K562 (cell line): ENCODE results near the gene TRIO. TPM values are rescaled to one million over a fixed set of nuclear protein-coding genes. Genes with fewer than 3 reads are reported as not detected.

Source experiments
- ATAC-seq: fragments of 200-7000 bp; cut with Tn5 transposase; 3 replicates; pipeline ENCODE4 v1.9.1; 2020; ENCODE audit warnings: moderate library complexity
- BruUV-seq: library from RNA; stranded (reverse); fragments of 400-500 nt; replicated peaks from 2 replicates; lab custom pipeline; 2021; lab: Mats Ljungman, UMichigan
- CTCF ChIA-PET: fragments of 300-600 bp; formaldehyde crosslinking; extraction: SDS; loops from one replicate; lab custom pipeline; 2021; ENCODE audit warnings: low intra/inter-chr PET ratio; lab: Yijun Ruan, JAX
- POLR2A ChIA-PET: fragments of 300-600, 350-650 bp; sonication (Branson Sonifier 250); formaldehyde crosslinking; extraction: SDS; loops from one replicate; lab custom pipeline; 2021; ENCODE audit warnings: antibody characterized with exemption, inconsistent platforms; lab: Yijun Ruan, JAX
- DNase-seq, 4 experiments: peaks; one replicate each; pipeline versions ENCODE4 v3.0.0 to v3.0.0-alpha.2; 2011 to 2018; ENCODE audit warnings: low spot score in 3 of 4, mixed read lengths in 3 of 4; ENCODE audit errors: extremely low read depth in 1 of 4
- FAIRE-seq: peaks from 2 replicates; lab custom pipeline; 2011; peaks lifted over from hg19 to GRCh38; lab: Jason Lieb, UNC
- H2AFZ ChIP-seq: 2 replicates; pipeline ENCODE4 v1.6.0; 2011; ENCODE audit warnings: low read depth, low read length, control low read depth, inconsistent platforms
- H3K27ac ChIP-seq: fragments of 200-600 bp; 3 replicates; pipeline ENCODE4 v1.8.0; 2011; ENCODE audit warnings: low read depth, mild to moderate bottlenecking, control low read depth, inconsistent platforms, low read length, moderate library complexity, mixed read lengths; ENCODE audit errors: extremely low read depth
- H3K27me3 ChIP-seq, 2 experiments: fragments of 300-600 bp in 1 of 2; 2 replicates in 1 of 2; 3 replicates in 1 of 2; pipeline versions ENCODE4 v1.6.0 to v1.8.0; 2011; ENCODE audit warnings: inconsistent platforms in 2 of 2, low read length in 2 of 2, mild to moderate bottlenecking in 1 of 2, mixed read lengths in 1 of 2, moderate library complexity in 1 of 2; ENCODE audit not compliant: control insufficient read depth in 2 of 2, insufficient read depth in 2 of 2
- H3K36me3 ChIP-seq: fragments of 300-600 bp; 3 replicates; pipeline ENCODE4 v1.8.0; 2011; ENCODE audit warnings: mild to moderate bottlenecking, low read length, inconsistent platforms; ENCODE audit not compliant: control insufficient read depth, insufficient read depth
- H3K4me1 ChIP-seq, 2 experiments: fragments of 200-600 bp in 1 of 2; replicated peaks in 1 of 2; 2 replicates in 1 of 2; 3 replicates in 1 of 2; pipeline versions ENCODE4 v1.5.1 to v1.8.0; 2011; ENCODE audit warnings: inconsistent platforms in 2 of 2, low read length in 2 of 2, mild to moderate bottlenecking in 1 of 2, mixed read lengths in 1 of 2, moderate library complexity in 1 of 2; ENCODE audit not compliant: control insufficient read depth in 2 of 2, insufficient read depth in 2 of 2
- H3K4me2 ChIP-seq: 2 replicates; pipeline ENCODE4 v1.6.1; 2011; ENCODE audit warnings: low read length, control low read depth, inconsistent platforms, mixed read lengths; ENCODE audit not compliant: insufficient read depth
- H3K4me3 ChIP-seq: fragments of 200-600 bp; sonication (generic), shearing (Covaris generic); 2 replicates; pipeline ENCODE4 v1.5.1; 2016; ENCODE audit warnings: control low read depth, inconsistent platforms
- H3K79me2 ChIP-seq: fragments of 200-600 bp; 3 replicates; pipeline ENCODE4 v1.8.0; 2011; ENCODE audit warnings: low read length, inconsistent platforms; ENCODE audit not compliant: control insufficient read depth, insufficient read depth
- H3K9ac ChIP-seq, 2 experiments: 2 replicates each; pipeline versions ENCODE4 v1.6.0 to v1.6.1; 2011; ENCODE audit warnings: low read depth in 2 of 2, low read length in 2 of 2, control low read depth in 1 of 2, inconsistent platforms in 1 of 2, mild to moderate bottlenecking in 1 of 2, mixed read lengths in 1 of 2; ENCODE audit not compliant: insufficient read depth in 1 of 2
- H3K9me1 ChIP-seq: one replicate; pipeline ENCODE4 v1.6.0; 2011; ENCODE audit warnings: inconsistent platforms, mild to moderate bottlenecking, low read length, moderate library complexity; ENCODE audit not compliant: control insufficient read depth, insufficient read depth
- H3K9me3 ChIP-seq: replicated peaks from 2 replicates; pipeline ENCODE4 v1.5.1; 2011; ENCODE audit warnings: low read depth, low read length, inconsistent platforms; ENCODE audit not compliant: control insufficient read depth, insufficient read depth
- H4K20me1 ChIP-seq: replicated peaks from 2 replicates; pipeline ENCODE4 v1.6.1; 2011; ENCODE audit warnings: low read length, inconsistent platforms, mixed read lengths; ENCODE audit not compliant: control insufficient read depth, insufficient read depth
- ARID1B ChIP-seq: fragments of 450-650 bp; IDR thresholded peaks from 2 replicates; pipeline ENCODE4 v1.6.1; 2016; ENCODE audit warnings: antibody characterized with exemption, mild to moderate bottlenecking, inconsistent platforms
- ELF2 ChIP-seq: fragments of 250-450 bp; sonication (Bioruptor Pico); IDR thresholded peaks from 2 replicates; pipeline ENCODE4 v1.5.0; 2021; ENCODE audit warnings: mild to moderate bottlenecking
- FOSL1 ChIP-seq: fragments of 200-800 bp; sonication (Bioruptor generic); conservative IDR thresholded peaks from 2 replicates; pipeline ENCODE4 v1.6.1; 2016; ENCODE audit warnings: missing genetic modification characterization, missing compliant biosample characterization
- GTF2A2 ChIP-seq: IDR thresholded peaks from 2 replicates; pipeline ENCODE4 v1.6.1; 2016; ENCODE audit warnings: mild to moderate bottlenecking, missing genetic modification characterization, missing compliant biosample characterization
- NFRKB ChIP-seq: fragments of 450-650 bp; IDR thresholded peaks from 2 replicates; pipeline ENCODE4 v1.6.1; 2016; ENCODE audit warnings: low read depth
- RUNX1 ChIP-seq: sonication (generic); IDR thresholded peaks from 2 replicates; pipeline ENCODE4 v1.6.1; 2016; ENCODE audit warnings: antibody characterized with exemption, low read depth
- SAFB2 ChIP-seq: fragments of 200-400 bp; formaldehyde crosslinking; IDR thresholded peaks from 2 replicates; pipeline ENCODE4 v1.6.1; 2018; ENCODE audit warnings: borderline replicate concordance, low read length, low read depth, moderate library complexity; ENCODE audit not compliant: severe bottlenecking
- SP2 ChIP-seq: IDR thresholded peaks from 2 replicates; pipeline ENCODE4 v1.6.1; 2011; ENCODE audit warnings: mild to moderate bottlenecking, low read depth, low read length, moderate library complexity; ENCODE audit not compliant: poor library complexity, severe bottlenecking; ENCODE audit errors: extremely low read depth
- ZNF445 ChIP-seq: fragments of 250-450 bp; sonication (Bioruptor Pico); IDR thresholded peaks from 2 replicates; pipeline ENCODE4 v1.4.0; 2020; ENCODE audit warnings: low read depth, mild to moderate bottlenecking, moderate library complexity
- WGBS: fragments of 100-300 bp; shearing (Covaris generic); methylation state at CpG from one replicate; pipeline ENCODE4 v1.1.6; 2016; ENCODE audit warnings: low coverage, mixed read lengths; ENCODE audit not compliant: insufficient coverage; ENCODE audit errors: missing lambda C conversion rate; 5-methylcytosine and 5-hydroxymethylcytosine counted together
- in situ Hi-C: fragments of 300-500 bp; cut with MboI; formaldehyde crosslinking; loops from 4 replicates; pipeline ENCODE4 v1.15.0; 2018; ENCODE audit warnings: inconsistent platforms, mixed read lengths
- intact Hi-C: fragments of 100-400 bp; cut with micrococcal nuclease; formaldehyde crosslinking; loops from 2 replicates; pipeline ENCODE4 v1.14.2; 2022
- polyA plus RNA-seq, 8 experiments: library from polyadenylated mRNA; depleted of rRNA in 4 of 8; stranded (reverse) in 5 of 8; unstranded in 3 of 8; fragments of >200 nt; fragmentation: Nextera tagmentation in 2 of 8; fragmentation: Illumina TruSeq in 1 of 8; extraction: Ambion mirVana in 2 of 8; extraction: Trizol in 1 of 8; gene quantifications; 2 replicates each; pipeline versions ENCODE4 v1.2.1 to v1.2.3, GENCODE V29; 2011 to 2014; ENCODE audit warnings: inconsistent platforms in 1 of 8, missing spikeins in 1 of 8
- total RNA-seq, 7 experiments: library from RNA; depleted of rRNA in 6 of 7; stranded (reverse); fragments of >200 nt in 6 of 7; fragmentation: Illumina TruSeq in 2 of 7; extraction: Trizol in 2 of 7; gene quantifications; 2 replicates each; pipeline versions ENCODE4 v1.2.1 to v1.2.3, GENCODE V29; 2011 to 2021; ENCODE audit warnings: low replicate concordance in 1 of 7
- TF ChIP-seq, protein P1 (sequence below), 2 experiments: IDR thresholded peaks; 2 replicates each; pipeline ENCODE4 v1.6.1; 2011; ENCODE audit warnings: borderline replicate concordance in 1 of 2, control low read depth in 1 of 2, low read depth in 1 of 2, low read length in 1 of 2, mild to moderate bottlenecking in 1 of 2, mixed read lengths in 1 of 2, moderate library complexity in 1 of 2; ENCODE audit not compliant: insufficient read depth in 1 of 2, insufficient read length in 1 of 2, poor library complexity in 1 of 2, severe bottlenecking in 1 of 2; ENCODE audit errors: extremely low read depth in 1 of 2
- TF ChIP-seq, protein P2 (sequence below): fragments of 450-650 bp; IDR thresholded peaks from 2 replicates; pipeline ENCODE4 v1.6.1; 2017; ENCODE audit warnings: mild to moderate bottlenecking, moderate library complexity
- TF ChIP-seq, protein P3 (sequence below), 3 experiments: IDR thresholded peaks in 2 of 3; conservative IDR thresholded peaks in 1 of 3; 2 replicates each; pipeline ENCODE4 v1.5.1; 2011 to 2012; ENCODE audit warnings: low read length in 3 of 3, mild to moderate bottlenecking in 3 of 3, control low read depth in 2 of 3, improper control_type of control experiment in 1 of 3, inconsistent platforms in 1 of 3, low read depth in 1 of 3, mixed read lengths in 1 of 3, moderate library complexity in 1 of 3; ENCODE audit not compliant: insufficient read depth in 2 of 3

TRIO gene
- total and polyA plus RNA-seq, 9 of the 15 experiments (the other 6 are each of a cell fraction or from before 2014, with no cell fraction given): 0.24 to 5.0 (median 1.1) TPM

DNA sequence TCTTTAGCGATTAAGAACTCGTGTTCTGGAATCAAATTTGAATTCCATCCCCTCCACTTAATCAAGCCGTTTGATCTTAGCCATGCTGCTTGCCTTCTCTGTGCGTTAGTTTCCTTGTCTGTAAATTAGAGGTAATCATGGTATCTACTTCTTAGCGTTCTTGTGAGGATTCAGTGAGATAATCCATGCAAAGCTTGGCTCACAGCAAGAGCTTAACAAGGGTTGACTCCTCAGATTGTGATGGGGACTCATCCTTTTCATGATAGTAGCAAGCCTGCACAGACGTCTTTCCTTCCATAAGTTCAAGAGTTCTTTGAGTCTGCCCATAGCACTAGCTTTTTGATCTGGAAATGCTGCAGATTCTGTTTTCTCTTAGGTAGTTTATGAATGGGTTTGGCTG, 72.8 kb downstream of the TRIO start:
- Histone ChIP-seq H3K79me2 (no peaks in the 10 kb centered on the region), H3K4me1 (no peaks in the 10 kb centered on the region)
- in situ Hi-C loops: no loop called here

DNA sequence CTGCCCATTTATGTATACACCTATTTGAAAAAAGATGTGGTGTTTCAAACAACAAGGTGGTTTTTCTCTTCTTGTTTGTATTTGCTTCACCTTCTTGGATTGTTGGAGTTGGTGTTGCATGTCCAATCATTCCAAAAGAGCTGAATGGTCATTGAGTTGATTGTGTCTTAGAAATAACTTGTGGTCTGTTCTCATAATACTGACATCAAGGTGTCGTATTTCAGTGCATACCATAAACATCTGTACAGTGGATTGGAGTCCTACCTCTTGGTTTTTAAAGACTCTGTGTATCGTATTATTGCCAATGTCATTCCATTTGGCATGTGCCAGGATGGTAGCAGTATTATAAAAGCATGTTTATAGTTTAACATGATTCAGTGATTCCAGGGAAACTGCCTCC, 73.2 kb downstream of the TRIO start:
- Histone ChIP-seq H3K27ac (no peak overlapping the region), H3K9me1 (no peaks in the 10 kb centered on the region), H4K20me1 (no peaks in the 10 kb centered on the region), H3K4me1 (no peaks in the 10 kb centered on the region), H3K4me2 (no peak overlapping the region), H3K9ac (no peak overlapping the region), H3K27me3 (peaks cover 13 to 18% of the 10 kb centered on the region in 2 experiments), H3K79me2 (no peaks in the 10 kb centered on the region), H3K9me3 (no peaks in the 10 kb centered on the region), H3K4me3 (no peak overlapping the region), H2AFZ (no peak overlapping the region), H3K36me3 (no peaks in the 10 kb centered on the region)
- ChIA-PET CTCF (no interaction called here), POLR2A (interaction anchor here (0.6 to 1.0 kb wide), 2 partner anchors 44 to 84 kb away, joined by 3 to 4 read pairs; no protein-coding TSS in a partner anchor)
- WGBS: 0% methylated on average over 2 of the region's 2 CpGs
- FAIRE-seq (no peak), ATAC-seq (no peak), DNase-seq (no peak)
- in situ Hi-C loops: no loop called here
- intact Hi-C loops: no loop called here
- BruUV-seq: no TSS peak
- TF ChIP-seq, protein P1, sequence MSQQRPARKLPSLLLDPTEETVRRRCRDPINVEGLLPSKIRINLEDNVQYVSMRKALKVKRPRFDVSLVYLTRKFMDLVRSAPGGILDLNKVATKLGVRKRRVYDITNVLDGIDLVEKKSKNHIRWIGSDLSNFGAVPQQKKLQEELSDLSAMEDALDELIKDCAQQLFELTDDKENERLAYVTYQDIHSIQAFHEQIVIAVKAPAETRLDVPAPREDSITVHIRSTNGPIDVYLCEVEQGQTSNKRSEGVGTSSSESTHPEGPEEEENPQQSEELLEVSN (IDR thresholded peaks at IDR 0.05; ENCODE audit: borderline replicate concordance in 1 of 2, extremely low read depth in 1 of 2, insufficient read depth in 1 of 2, insufficient read length in 1 of 2, low read depth in 1 of 2, low read length in 1 of 2, poor library complexity in 1 of 2, severe bottlenecking in 1 of 2): no peak
- TF ChIP-seq, protein P2, sequence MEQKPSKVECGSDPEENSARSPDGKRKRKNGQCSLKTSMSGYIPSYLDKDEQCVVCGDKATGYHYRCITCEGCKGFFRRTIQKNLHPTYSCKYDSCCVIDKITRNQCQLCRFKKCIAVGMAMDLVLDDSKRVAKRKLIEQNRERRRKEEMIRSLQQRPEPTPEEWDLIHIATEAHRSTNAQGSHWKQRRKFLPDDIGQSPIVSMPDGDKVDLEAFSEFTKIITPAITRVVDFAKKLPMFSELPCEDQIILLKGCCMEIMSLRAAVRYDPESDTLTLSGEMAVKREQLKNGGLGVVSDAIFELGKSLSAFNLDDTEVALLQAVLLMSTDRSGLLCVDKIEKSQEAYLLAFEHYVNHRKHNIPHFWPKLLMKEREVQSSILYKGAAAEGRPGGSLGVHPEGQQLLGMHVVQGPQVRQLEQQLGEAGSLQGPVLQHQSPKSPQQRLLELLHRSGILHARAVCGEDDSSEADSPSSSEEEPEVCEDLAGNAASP: no peak
- TF ChIP-seq ZNF445 (no peak), FOSL1 (tag) (no peak), SP2 (no peak), SAFB2 (no peak), GTF2A2 (tag) (no peak), NFRKB (no peak), RUNX1 (no peak), ELF2 (CRISPR knock-in tag) (no peak)
- TF ChIP-seq, protein P3, sequence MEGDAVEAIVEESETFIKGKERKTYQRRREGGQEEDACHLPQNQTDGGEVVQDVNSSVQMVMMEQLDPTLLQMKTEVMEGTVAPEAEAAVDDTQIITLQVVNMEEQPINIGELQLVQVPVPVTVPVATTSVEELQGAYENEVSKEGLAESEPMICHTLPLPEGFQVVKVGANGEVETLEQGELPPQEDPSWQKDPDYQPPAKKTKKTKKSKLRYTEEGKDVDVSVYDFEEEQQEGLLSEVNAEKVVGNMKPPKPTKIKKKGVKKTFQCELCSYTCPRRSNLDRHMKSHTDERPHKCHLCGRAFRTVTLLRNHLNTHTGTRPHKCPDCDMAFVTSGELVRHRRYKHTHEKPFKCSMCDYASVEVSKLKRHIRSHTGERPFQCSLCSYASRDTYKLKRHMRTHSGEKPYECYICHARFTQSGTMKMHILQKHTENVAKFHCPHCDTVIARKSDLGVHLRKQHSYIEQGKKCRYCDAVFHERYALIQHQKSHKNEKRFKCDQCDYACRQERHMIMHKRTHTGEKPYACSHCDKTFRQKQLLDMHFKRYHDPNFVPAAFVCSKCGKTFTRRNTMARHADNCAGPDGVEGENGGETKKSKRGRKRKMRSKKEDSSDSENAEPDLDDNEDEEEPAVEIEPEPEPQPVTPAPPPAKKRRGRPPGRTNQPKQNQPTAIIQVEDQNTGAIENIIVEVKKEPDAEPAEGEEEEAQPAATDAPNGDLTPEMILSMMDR (IDR thresholded peaks at IDR 0.05 in 2 of 3, conservative IDR thresholded peaks at IDR 0.05 in 1 of 3; ENCODE audit: insufficient read depth in 2 of 3, low read depth in 1 of 3, low read length in 3 of 3): no peak

More for the DNA sequence above, 72.8 kb downstream of the TRIO start:
- intact Hi-C loops: no loop called here
- no TSS peak for BruUV-seq
- no peak overlapping the region for H3K9ac ChIP-seq
- no peak for TF ChIP-seq ARID1B
- H3K27ac ChIP-seq: no peak overlapping the region
- no peak for DNase-seq
- no peaks in the 10 kb centered on the region for H4K20me1 ChIP-seq
- no peak for ATAC-seq
- ChIA-PET POLR2A (no interaction called here), CTCF (no interaction called here)
- no peak overlapping the region for H3K4me3 ChIP-seq
- no peaks in the 10 kb centered on the region for H3K9me3 ChIP-seq
- FAIRE-seq: no peak
- no peak overlapping the region for H3K4me2 ChIP-seq
- H3K36me3 ChIP-seq: no peaks in the 10 kb centered on the region
- H3K27me3 ChIP-seq: peaks cover 11 to 18% of the 10 kb centered on the region in 2 experiments
- H2AFZ ChIP-seq: no peak overlapping the region
- no peaks in the 10 kb centered on the region for H3K9me1 ChIP-seq
- WGBS: 0% methylated on average over 6 of the region's 6 CpGs
